HepG2 (cell line): ENCODE measurements around the gene ADAM15. TPM values are rescaled to one million over a fixed set of nuclear protein-coding genes. Genes with fewer than 3 reads are reported as not detected.

Source experiments
- ATAC-seq: fragments of 200-7000 bp; cut with Tn5 transposase; 3 replicates; pipeline ENCODE4 v1.9.1; 2020; ENCODE audit warnings: mild to moderate bottlenecking, moderate library complexity
- BruUV-seq: library from RNA; stranded (reverse); fragments of 400-500 nt; replicated peaks from 2 replicates; lab custom pipeline; 2021; lab: Mats Ljungman, UMichigan
- CTCF ChIA-PET: fragments of 300-600 bp; formaldehyde crosslinking; extraction: SDS; loops from one replicate; lab custom pipeline; 2021; ENCODE audit warnings: low total read pairs, inconsistent platforms, low intra/inter-chr PET ratio; lab: Yijun Ruan, JAX
- POLR2A ChIA-PET: fragments of 350-600 bp; sonication (Branson Sonifier 250); formaldehyde crosslinking; loops from one replicate; lab custom pipeline; 2020; ENCODE audit warnings: antibody characterized with exemption, inconsistent platforms; lab: Yijun Ruan, JAX
- DNase-seq: peaks from one replicate; pipeline ENCODE4 v3.0.0-alpha.2; 2015; ENCODE audit warnings: low spot score
- FAIRE-seq: peaks from 3 replicates; lab custom pipeline; 2011; peaks lifted over from hg19 to GRCh38; lab: Jason Lieb, UNC
- H2AFZ ChIP-seq: one replicate; pipeline ENCODE4 v1.6.1; 2011; ENCODE audit warnings: low read length, inconsistent platforms
- H3K27ac ChIP-seq: fragments of 300-600 bp; 3 replicates; pipeline ENCODE4 v1.8.0; 2011; ENCODE audit warnings: mixed run types, mild to moderate bottlenecking, mixed read lengths, low read length, inconsistent platforms; ENCODE audit not compliant: insufficient read depth; ENCODE audit errors: extremely low read length
- H3K27me3 ChIP-seq, 2 experiments: fragments of 200-600 bp in 1 of 2; 2 replicates in 1 of 2; 3 replicates in 1 of 2; pipeline versions ENCODE4 v1.6.0 to v1.8.0; 2011; ENCODE audit warnings: low read length in 2 of 2, mild to moderate bottlenecking in 2 of 2, moderate library complexity in 2 of 2, inconsistent platforms in 1 of 2; ENCODE audit not compliant: insufficient read depth in 2 of 2, control insufficient read depth in 1 of 2
- H3K36me3 ChIP-seq, 2 experiments: fragments of 200-600 bp in 1 of 2; replicated peaks in 1 of 2; 2 replicates in 1 of 2; 3 replicates in 1 of 2; pipeline versions ENCODE4 v1.5.1 to v1.8.0; 2011; ENCODE audit warnings: low read length in 2 of 2, inconsistent platforms in 1 of 2; ENCODE audit not compliant: insufficient read depth in 2 of 2, control insufficient read depth in 1 of 2
- H3K4me1 ChIP-seq: 2 replicates; pipeline ENCODE4 v1.5.1; 2012; ENCODE audit warnings: low read length, inconsistent platforms; ENCODE audit not compliant: insufficient read depth
- H3K4me2 ChIP-seq: 2 replicates; pipeline ENCODE4 v1.6.0; 2011; ENCODE audit warnings: low read depth, low read length, inconsistent platforms
- H3K4me3 ChIP-seq, 3 experiments: fragments of 200-600 bp in 1 of 3; sonication (generic), shearing (Covaris generic) in 1 of 3; replicated peaks in 1 of 3; 2 replicates each; pipeline ENCODE4 v1.5.1; 2011 to 2016; ENCODE audit warnings: low read length in 3 of 3, inconsistent platforms in 2 of 3, low read depth in 2 of 3, mild to moderate bottlenecking in 2 of 3, control low read depth in 1 of 3, mixed read lengths in 1 of 3; ENCODE audit not compliant: insufficient read depth in 1 of 3
- H3K79me2 ChIP-seq: one replicate; pipeline ENCODE4 v1.6.1; 2011; ENCODE audit warnings: low read length, inconsistent platforms; ENCODE audit not compliant: insufficient read depth
- H3K9ac ChIP-seq: 2 replicates; pipeline ENCODE4 v1.6.0; 2011; ENCODE audit warnings: mild to moderate bottlenecking, low read depth, low read length, inconsistent platforms; ENCODE audit not compliant: insufficient read depth
- H3K9me3 ChIP-seq: 2 replicates; pipeline ENCODE4 v1.5.1; 2012; ENCODE audit warnings: mild to moderate bottlenecking, low read length
- H4K20me1 ChIP-seq: 2 replicates; pipeline ENCODE4 v1.6.0; 2011; ENCODE audit warnings: inconsistent platforms, mild to moderate bottlenecking, low read length, moderate library complexity; ENCODE audit not compliant: insufficient read depth
- AKAP8 ChIP-seq: sonication (generic); formaldehyde crosslinking; IDR thresholded peaks from 2 replicates; pipeline ENCODE4 v1.5.1; 2020; ENCODE audit warnings: mild to moderate bottlenecking, missing genetic modification reagents
- ARHGAP35 ChIP-seq: sonication (generic); formaldehyde crosslinking; IDR thresholded peaks from 2 replicates; pipeline ENCODE4 v1.9.0; 2022; ENCODE audit warnings: mild to moderate bottlenecking, inconsistent platforms, moderate library complexity, missing genetic modification reagents, borderline replicate concordance
- GABPA ChIP-seq, 2 experiments: IDR thresholded peaks; 2 replicates each; pipeline ENCODE4 v1.6.1; 2011 to 2016; ENCODE audit warnings: low read depth in 2 of 2, low read length in 1 of 2, missing biosample characterization in 1 of 2, missing genetic modification characterization in 1 of 2
- KLF13 ChIP-seq: sonication (generic); formaldehyde crosslinking; IDR thresholded peaks from 2 replicates; pipeline ENCODE4 v1.4.0; 2020; ENCODE audit warnings: mild to moderate bottlenecking, missing genetic modification reagents
- NRL ChIP-seq: sonication (generic); formaldehyde crosslinking; IDR thresholded peaks from 2 replicates; pipeline ENCODE4 v1.5.0; 2020; ENCODE audit warnings: missing genetic modification reagents, mild to moderate bottlenecking, moderate library complexity, borderline replicate concordance
- PRDM15 ChIP-seq: sonication (generic); formaldehyde crosslinking; IDR thresholded peaks from 2 replicates; pipeline ENCODE4 v1.4.0; 2020; ENCODE audit warnings: missing genetic modification reagents
- PREB ChIP-seq: sonication (generic); formaldehyde crosslinking; IDR thresholded peaks from 2 replicates; pipeline ENCODE4 v1.4.0; 2020; ENCODE audit warnings: missing genetic modification reagents
- RARA ChIP-seq: IDR thresholded peaks from 2 replicates; pipeline ENCODE4 v1.6.1; 2016; ENCODE audit warnings: missing genetic modification reagents, missing compliant biosample characterization
- RBAK ChIP-seq: sonication (generic); formaldehyde crosslinking; IDR thresholded peaks from 2 replicates; pipeline ENCODE4 v1.5.1; 2020; ENCODE audit warnings: mild to moderate bottlenecking, missing genetic modification reagents
- SALL2 ChIP-seq: sonication (generic); formaldehyde crosslinking; IDR thresholded peaks from 2 replicates; pipeline ENCODE4 v1.8.1; 2023; ENCODE audit warnings: mild to moderate bottlenecking, missing genetic modification reagents, inconsistent platforms
- ZNF235 ChIP-seq: sonication (generic); formaldehyde crosslinking; IDR thresholded peaks from 2 replicates; pipeline ENCODE4 v1.8.1; 2023; ENCODE audit warnings: mild to moderate bottlenecking, missing genetic modification reagents, borderline replicate concordance
- ZNF337 ChIP-seq: sonication (generic); formaldehyde crosslinking; IDR thresholded peaks from 2 replicates; pipeline ENCODE4 v1.5.1; 2020; ENCODE audit warnings: missing genetic modification reagents, low read depth, mild to moderate bottlenecking, borderline replicate concordance
- ZNF747 ChIP-seq: sonication (generic); formaldehyde crosslinking; IDR thresholded peaks from 2 replicates; pipeline ENCODE4 v1.8.1; 2023; ENCODE audit warnings: missing genetic modification reagents, mild to moderate bottlenecking, borderline replicate concordance
- ZNF772 ChIP-seq: sonication (generic); formaldehyde crosslinking; IDR thresholded peaks from 2 replicates; pipeline ENCODE4 v1.5.0; 2020; ENCODE audit warnings: mild to moderate bottlenecking, missing genetic modification reagents
- ZNF816 ChIP-seq: sonication (generic); formaldehyde crosslinking; IDR thresholded peaks from 2 replicates; pipeline ENCODE4 v1.8.0; 2022; ENCODE audit warnings: missing genetic modification reagents, mild to moderate bottlenecking, borderline replicate concordance
- WGBS: methylation state at CpG from one replicate; pipeline ENCODE4 v1.1.6; 2017; ENCODE audit warnings: low lambda C conversion rate; 5-methylcytosine and 5-hydroxymethylcytosine counted together
- in situ Hi-C: cut with HindIII; loops from 2 replicates; pipeline ENCODE4 v1.10.0; 2017; ENCODE audit warnings: low pct_unique_long_range_greater_than_20kb; ENCODE audit not compliant: extremely low pct_ligation_motif_present
- intact Hi-C: fragments of 100-400 bp; cut with micrococcal nuclease; formaldehyde crosslinking; loops from one replicate; pipeline ENCODE4 v1.10.0; 2022; ENCODE audit not compliant: unreplicated experiment
- polyA plus RNA-seq, 8 experiments: library from polyadenylated mRNA; depleted of rRNA in 3 of 8; stranded (reverse) in 7 of 8; unstranded in 1 of 8; fragments of >200 nt; fragmentation: Illumina TruSeq in 4 of 8; extraction: Trizol in 4 of 8; gene quantifications; 2 replicates each; pipeline versions ENCODE4 v1.2.1 to v1.2.3, GENCODE V29; 2011 to 2016; ENCODE audit warnings: low read depth in 4 of 8, missing spikeins in 1 of 8, mixed read lengths in 1 of 8; ENCODE audit not compliant: insufficient read depth in 1 of 8
- total RNA-seq, 5 experiments: library from RNA; depleted of rRNA; stranded (reverse); fragments of >200 nt; fragmentation: Illumina TruSeq; extraction: Trizol; gene quantifications; 2 replicates each; pipeline ENCODE4 v1.2.3, GENCODE V29; 2016; ENCODE audit warnings: low read depth in 1 of 5
- TF ChIP-seq, protein P1 (sequence below): sonication (generic); formaldehyde crosslinking; IDR thresholded peaks from 2 replicates; pipeline ENCODE4 v1.4.0; 2020; ENCODE audit warnings: missing genetic modification reagents, borderline replicate concordance

ADAM15 gene
- total and polyA plus RNA-seq, 2 of the 13 experiments (the other 11 are each of a cell fraction or from before 2014, with no cell fraction given) = 17.9 to 25.6 TPM

DNA sequence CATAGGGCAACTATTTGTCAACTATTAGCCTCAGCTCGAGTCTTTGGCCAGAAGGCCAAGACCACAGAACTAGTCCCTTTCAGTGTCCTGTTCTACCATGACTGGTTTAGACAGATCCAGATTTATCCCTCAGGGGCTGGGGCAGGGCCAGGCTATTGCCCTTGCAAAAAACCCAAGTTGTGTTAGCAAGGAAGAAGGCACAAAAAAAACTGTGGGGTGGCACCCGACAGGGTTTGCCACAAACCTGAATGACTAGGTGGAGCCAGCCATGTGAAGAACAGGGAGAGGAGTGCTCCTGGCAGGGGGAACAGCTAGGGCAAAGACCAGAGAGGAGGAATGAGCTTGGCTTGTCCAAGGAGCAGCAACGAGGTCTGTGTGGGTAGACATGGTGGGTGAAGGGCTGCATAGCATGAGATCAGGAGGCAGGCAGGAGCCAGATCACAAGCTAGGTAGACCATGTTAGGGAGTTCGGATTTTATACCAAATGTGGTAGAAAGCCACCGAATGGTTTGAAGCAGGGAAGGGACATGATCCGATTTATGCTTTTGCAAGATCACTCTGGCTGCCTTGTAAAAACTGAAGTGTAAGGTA, 13.2 kb upstream of the ADAM15 start:
- in situ Hi-C loops (no loop called here), intact Hi-C loops (no loop called here)
- no peaks in the 10 kb centered on the region for H3K9me3 ChIP-seq
- no peak for DNase-seq
- no peak overlapping the region for H3K27ac ChIP-seq
- no peak overlapping the region for H3K9ac ChIP-seq
- ChIA-PET CTCF (no interaction called here), POLR2A (interaction anchor here (0.9 kb wide), 1 partner anchor 25 kb away, joined by 3 read pairs; the partner anchor contains the start of gene EFNA4)
- no peak overlapping the region for H2AFZ ChIP-seq
- H3K36me3 ChIP-seq = no peaks in the 10 kb centered on the region
- FAIRE-seq = no peak
- peaks cover 27% of the 10 kb centered on the region for H3K4me1 ChIP-seq
- H3K4me3 ChIP-seq = no peak overlapping the region
- peaks cover 14 to 58% of the 10 kb centered on the region in 2 experiments for H3K27me3 ChIP-seq
- no peaks in the 10 kb centered on the region for H4K20me1 ChIP-seq
- no peak for ATAC-seq
- WGBS = 30% methylated on average over 6 of the region's 6 CpGs
- BruUV-seq = no TSS peak
- H3K79me2 ChIP-seq = no peaks in the 10 kb centered on the region
- H3K4me2 ChIP-seq = no peak overlapping the region
- TF ChIP-seq AKAP8 (no peak), PREB (CRISPR knock-in tag) (no peak), SALL2 (CRISPR knock-in tag) (no peak), ARHGAP35 (CRISPR knock-in tag) (no peak), RARA (CRISPR knock-in tag) (no peak), GABPA (IDR thresholded peaks at IDR 0.05; ENCODE audit: low read depth, low read length) (no peak), GABPA (CRISPR knock-in tag; IDR thresholded peaks at IDR 0.05; ENCODE audit: low read depth) (no peak), ZNF337 (CRISPR knock-in tag) (no peak), ZNF772 (CRISPR knock-in tag) (no peak), KLF13 (no peak), NRL (CRISPR knock-in tag) (no peak), ZNF747 (CRISPR knock-in tag) (no peak), RBAK (no peak), ZNF816 (CRISPR knock-in tag) (no peak), ZNF235 (CRISPR knock-in tag) (no peak), PRDM15 (CRISPR knock-in tag) (no peak)
- TF ChIP-seq, protein P1, sequence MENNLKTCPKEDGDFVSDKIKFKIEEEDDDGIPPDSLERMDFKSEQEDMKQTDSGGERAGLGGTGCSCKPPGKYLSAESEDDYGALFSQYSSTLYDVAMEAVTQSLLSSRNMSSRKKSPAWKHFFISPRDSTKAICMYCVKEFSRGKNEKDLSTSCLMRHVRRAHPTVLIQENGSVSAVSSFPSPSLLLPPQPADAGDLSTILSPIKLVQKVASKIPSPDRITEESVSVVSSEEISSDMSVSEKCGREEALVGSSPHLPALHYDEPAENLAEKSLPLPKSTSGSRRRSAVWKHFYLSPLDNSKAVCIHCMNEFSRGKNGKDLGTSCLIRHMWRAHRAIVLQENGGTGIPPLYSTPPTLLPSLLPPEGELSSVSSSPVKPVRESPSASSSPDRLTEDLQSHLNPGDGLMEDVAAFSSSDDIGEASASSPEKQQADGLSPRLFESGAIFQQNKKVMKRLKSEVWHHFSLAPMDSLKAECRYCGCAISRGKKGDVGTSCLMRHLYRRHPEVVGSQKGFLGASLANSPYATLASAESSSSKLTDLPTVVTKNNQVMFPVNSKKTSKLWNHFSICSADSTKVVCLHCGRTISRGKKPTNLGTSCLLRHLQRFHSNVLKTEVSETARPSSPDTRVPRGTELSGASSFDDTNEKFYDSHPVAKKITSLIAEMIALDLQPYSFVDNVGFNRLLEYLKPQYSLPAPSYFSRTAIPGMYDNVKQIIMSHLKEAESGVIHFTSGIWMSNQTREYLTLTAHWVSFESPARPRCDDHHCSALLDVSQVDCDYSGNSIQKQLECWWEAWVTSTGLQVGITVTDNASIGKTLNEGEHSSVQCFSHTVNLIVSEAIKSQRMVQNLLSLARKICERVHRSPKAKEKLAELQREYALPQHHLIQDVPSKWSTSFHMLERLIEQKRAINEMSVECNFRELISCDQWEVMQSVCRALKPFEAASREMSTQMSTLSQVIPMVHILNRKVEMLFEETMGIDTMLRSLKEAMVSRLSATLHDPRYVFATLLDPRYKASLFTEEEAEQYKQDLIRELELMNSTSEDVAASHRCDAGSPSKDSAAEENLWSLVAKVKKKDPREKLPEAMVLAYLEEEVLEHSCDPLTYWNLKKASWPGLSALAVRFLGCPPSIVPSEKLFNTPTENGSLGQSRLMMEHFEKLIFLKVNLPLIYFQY = no peak
